Measurements from ENCODE around the gene CTSO.

CTSO gene

GRCh38 chr4:155924637-155925036 lies 29.0 kb downstream of the CTSO start:
- no peak for TF ChIP-seq ZC3H10 (CRISPR knock-in tag; IDR thresholded peaks at IDR 0.05)
- TF ChIP-seq BACH2 (CRISPR knock-in tag; IDR thresholded peaks at IDR 0.05; ENCODE audit: borderline replicate concordance) = no peak
- no peak for TF ChIP-seq PPARA (CRISPR knock-in tag; IDR thresholded peaks at IDR 0.05; ENCODE audit: borderline replicate concordance)
- TF ChIP-seq PATZ1 (CRISPR knock-in tag; IDR thresholded peaks at IDR 0.05; ENCODE audit: borderline replicate concordance) = no peak
- TF ChIP-seq TCF4 (CRISPR knock-in tag; IDR thresholded peaks at IDR 0.05; ENCODE audit: borderline replicate concordance) = no peak
- TF ChIP-seq, protein P1, sequence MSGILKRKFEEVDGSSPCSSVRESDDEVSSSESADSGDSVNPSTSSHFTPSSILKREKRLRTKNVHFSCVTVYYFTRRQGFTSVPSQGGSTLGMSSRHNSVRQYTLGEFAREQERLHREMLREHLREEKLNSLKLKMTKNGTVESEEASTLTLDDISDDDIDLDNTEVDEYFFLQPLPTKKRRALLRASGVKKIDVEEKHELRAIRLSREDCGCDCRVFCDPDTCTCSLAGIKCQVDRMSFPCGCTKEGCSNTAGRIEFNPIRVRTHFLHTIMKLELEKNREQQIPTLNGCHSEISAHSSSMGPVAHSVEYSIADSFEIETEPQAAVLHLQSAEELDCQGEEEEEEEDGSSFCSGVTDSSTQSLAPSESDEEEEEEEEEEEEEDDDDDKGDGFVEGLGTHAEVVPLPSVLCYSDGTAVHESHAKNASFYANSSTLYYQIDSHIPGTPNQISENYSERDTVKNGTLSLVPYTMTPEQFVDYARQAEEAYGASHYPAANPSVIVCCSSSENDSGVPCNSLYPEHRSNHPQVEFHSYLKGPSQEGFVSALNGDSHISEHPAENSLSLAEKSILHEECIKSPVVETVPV (CRISPR knock-in tag; IDR thresholded peaks at IDR 0.05) = no peak
- no peak for TF ChIP-seq ARNTL (CRISPR knock-in tag; IDR thresholded peaks at IDR 0.05; ENCODE audit: borderline replicate concordance, low read depth)
- ATAC-seq = no peak

DNA sequence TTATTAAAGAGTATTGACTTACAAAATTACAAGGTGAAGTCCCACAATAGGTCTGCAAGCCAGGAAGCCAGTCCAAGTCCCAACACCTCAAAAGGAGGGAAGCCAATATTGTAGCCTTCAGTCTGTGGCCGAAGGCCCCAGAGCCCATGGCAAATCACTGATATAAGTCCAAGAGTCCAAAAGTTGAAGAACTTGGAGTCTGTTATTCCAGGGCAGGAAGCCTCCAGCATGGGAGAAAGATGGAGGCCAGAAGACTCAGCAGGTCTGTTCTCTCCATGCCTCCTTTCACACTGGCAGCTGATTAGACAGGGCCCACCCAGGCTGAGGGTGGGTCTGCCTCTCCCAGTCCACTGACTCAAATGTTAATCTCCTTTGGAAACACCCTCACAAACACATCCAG lies 32.1 kb downstream of the CTSO start:
- no peak for ATAC-seq
- TF ChIP-seq CSDC2 (CRISPR knock-in tag; IDR thresholded peaks at IDR 0.05) (no peak), ZC3H10 (CRISPR knock-in tag; IDR thresholded peaks at IDR 0.05) (no peak), SNAI2 (CRISPR knock-in tag; IDR thresholded peaks at IDR 0.05) (no peak), BACH2 (CRISPR knock-in tag; IDR thresholded peaks at IDR 0.05; ENCODE audit: borderline replicate concordance) (no peak), ZFP30 (CRISPR knock-in tag; IDR thresholded peaks at IDR 0.05) (no peak), ZNF70 (CRISPR knock-in tag; IDR thresholded peaks at IDR 0.05) (no peak), PATZ1 (CRISPR knock-in tag; IDR thresholded peaks at IDR 0.05; ENCODE audit: borderline replicate concordance) (no peak), ESRRG (CRISPR knock-in tag; IDR thresholded peaks at IDR 0.05) (no peak), TCF4 (CRISPR knock-in tag; IDR thresholded peaks at IDR 0.05; ENCODE audit: borderline replicate concordance) (no peak), ISL1 (CRISPR knock-in tag; IDR thresholded peaks at IDR 0.05) (no peak), RARB (CRISPR knock-in tag; IDR thresholded peaks at IDR 0.05) (no peak), ARNTL (CRISPR knock-in tag; IDR thresholded peaks at IDR 0.05; ENCODE audit: borderline replicate concordance, low read depth) (no peak), CREB5 (CRISPR knock-in tag; IDR thresholded peaks at IDR 0.05; ENCODE audit: low read depth) (no peak)
- TF ChIP-seq, protein P2, sequence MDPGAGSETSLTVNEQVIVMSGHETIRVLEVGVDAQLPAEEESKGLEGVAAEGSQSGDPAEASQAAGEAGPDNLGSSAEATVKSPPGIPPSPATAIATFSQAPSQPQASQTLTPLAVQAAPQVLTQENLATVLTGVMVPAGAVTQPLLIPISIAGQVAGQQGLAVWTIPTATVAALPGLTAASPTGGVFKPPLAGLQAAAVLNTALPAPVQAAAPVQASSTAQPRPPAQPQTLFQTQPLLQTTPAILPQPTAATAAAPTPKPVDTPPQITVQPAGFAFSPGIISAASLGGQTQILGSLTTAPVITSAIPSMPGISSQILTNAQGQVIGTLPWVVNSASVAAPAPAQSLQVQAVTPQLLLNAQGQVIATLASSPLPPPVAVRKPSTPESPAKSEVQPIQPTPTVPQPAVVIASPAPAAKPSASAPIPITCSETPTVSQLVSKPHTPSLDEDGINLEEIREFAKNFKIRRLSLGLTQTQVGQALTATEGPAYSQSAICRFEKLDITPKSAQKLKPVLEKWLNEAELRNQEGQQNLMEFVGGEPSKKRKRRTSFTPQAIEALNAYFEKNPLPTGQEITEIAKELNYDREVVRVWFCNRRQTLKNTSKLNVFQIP (CRISPR knock-in tag; IDR thresholded peaks at IDR 0.05; ENCODE audit: borderline replicate concordance, low read depth) = no peak

GRCh38 chr4:155914782-155915181 lies 38.9 kb downstream of the CTSO start:
- ATAC-seq = no peak
- TF ChIP-seq TOX (CRISPR knock-in tag; IDR thresholded peaks at IDR 0.05; ENCODE audit: borderline replicate concordance) (no peak), ZC3H10 (CRISPR knock-in tag; IDR thresholded peaks at IDR 0.05) (no peak), PATZ1 (CRISPR knock-in tag; IDR thresholded peaks at IDR 0.05; ENCODE audit: borderline replicate concordance) (no peak), ZFP30 (CRISPR knock-in tag; IDR thresholded peaks at IDR 0.05) (no peak), RARB (CRISPR knock-in tag; IDR thresholded peaks at IDR 0.05) (no peak), ISL1 (CRISPR knock-in tag; IDR thresholded peaks at IDR 0.05) (no peak), ARNTL (CRISPR knock-in tag; IDR thresholded peaks at IDR 0.05; ENCODE audit: borderline replicate concordance, low read depth) (no peak), ESRRG (CRISPR knock-in tag; IDR thresholded peaks at IDR 0.05) (no peak), SNAI2 (CRISPR knock-in tag; IDR thresholded peaks at IDR 0.05) (no peak), ZFP3 (CRISPR knock-in tag; IDR thresholded peaks at IDR 0.05) (no peak), TCF4 (CRISPR knock-in tag; IDR thresholded peaks at IDR 0.05; ENCODE audit: borderline replicate concordance) (no peak), BACH2 (CRISPR knock-in tag; IDR thresholded peaks at IDR 0.05; ENCODE audit: borderline replicate concordance) (no peak), ZNF70 (CRISPR knock-in tag; IDR thresholded peaks at IDR 0.05) (no peak), CSDC2 (CRISPR knock-in tag; IDR thresholded peaks at IDR 0.05) (no peak), OSR1 (CRISPR knock-in tag; IDR thresholded peaks at IDR 0.05) (no peak)
- TF ChIP-seq, protein P3, sequence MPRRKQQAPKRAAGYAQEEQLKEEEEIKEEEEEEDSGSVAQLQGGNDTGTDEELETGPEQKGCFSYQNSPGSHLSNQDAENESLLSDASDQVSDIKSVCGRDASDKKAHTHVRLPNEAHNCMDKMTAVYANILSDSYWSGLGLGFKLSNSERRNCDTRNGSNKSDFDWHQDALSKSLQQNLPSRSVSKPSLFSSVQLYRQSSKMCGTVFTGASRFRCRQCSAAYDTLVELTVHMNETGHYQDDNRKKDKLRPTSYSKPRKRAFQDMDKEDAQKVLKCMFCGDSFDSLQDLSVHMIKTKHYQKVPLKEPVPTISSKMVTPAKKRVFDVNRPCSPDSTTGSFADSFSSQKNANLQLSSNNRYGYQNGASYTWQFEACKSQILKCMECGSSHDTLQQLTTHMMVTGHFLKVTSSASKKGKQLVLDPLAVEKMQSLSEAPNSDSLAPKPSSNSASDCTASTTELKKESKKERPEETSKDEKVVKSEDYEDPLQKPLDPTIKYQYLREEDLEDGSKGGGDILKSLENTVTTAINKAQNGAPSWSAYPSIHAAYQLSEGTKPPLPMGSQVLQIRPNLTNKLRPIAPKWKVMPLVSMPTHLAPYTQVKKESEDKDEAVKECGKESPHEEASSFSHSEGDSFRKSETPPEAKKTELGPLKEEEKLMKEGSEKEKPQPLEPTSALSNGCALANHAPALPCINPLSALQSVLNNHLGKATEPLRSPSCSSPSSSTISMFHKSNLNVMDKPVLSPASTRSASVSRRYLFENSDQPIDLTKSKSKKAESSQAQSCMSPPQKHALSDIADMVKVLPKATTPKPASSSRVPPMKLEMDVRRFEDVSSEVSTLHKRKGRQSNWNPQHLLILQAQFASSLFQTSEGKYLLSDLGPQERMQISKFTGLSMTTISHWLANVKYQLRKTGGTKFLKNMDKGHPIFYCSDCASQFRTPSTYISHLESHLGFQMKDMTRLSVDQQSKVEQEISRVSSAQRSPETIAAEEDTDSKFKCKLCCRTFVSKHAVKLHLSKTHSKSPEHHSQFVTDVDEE (CRISPR knock-in tag; IDR thresholded peaks at IDR 0.05) = no peak
- TF ChIP-seq, protein P1 (CRISPR knock-in tag; IDR thresholded peaks at IDR 0.05) = no peak

Measured in SK-N-SH treated with all-trans-retinoic acid at 6 μM for 48 hours (cell line).